Measurements from ENCODE around the gene TMEM164. TPM values are rescaled to one million over a fixed set of nuclear protein-coding genes. Genes with fewer than 3 reads are reported as not detected.

The TMEM164 gene
- total RNA-seq, 1 donor from 2014 or later: 8.4 TPM

GRCh38 chrX:110046971-110047370 lies 44.1 kb downstream of the TMEM164 start:
- H3K4me3 ChIP-seq (ENCODE audit: low read depth, low read length): no peak overlapping the region
- no peak for TF ChIP-seq CTCF (conservative IDR thresholded peaks at IDR 0.05; ENCODE audit: low read depth, low read length)
- no peak for DNase-seq (ENCODE audit: low read depth)

- no peak for TF ChIP-seq CTCF (conservative IDR thresholded peaks at IDR 0.05; ENCODE audit: low read depth, low read length)
- H3K4me3 ChIP-seq (ENCODE audit: low read depth, low read length): no peak overlapping the region
- DNase-seq (ENCODE audit: low read depth): no peak
Measured at GRCh38 chrX:110049096-110049495, 46.2 kb downstream of the TMEM164 start.

- no peak for DNase-seq (ENCODE audit: low read depth)
- no peak overlapping the region for H3K4me3 ChIP-seq (ENCODE audit: low read depth, low read length)
- no peak for TF ChIP-seq CTCF (conservative IDR thresholded peaks at IDR 0.05; ENCODE audit: low read depth, low read length)
Measured at GRCh38 chrX:110050386-110050785, 47.5 kb downstream of the TMEM164 start.

- H3K4me3 ChIP-seq (ENCODE audit: low read depth, low read length): no peak overlapping the region
- TF ChIP-seq CTCF (conservative IDR thresholded peaks at IDR 0.05; ENCODE audit: low read depth, low read length): no peak
- DNase-seq (ENCODE audit: low read depth): no peak
Measured at GRCh38 chrX:110050901-110051300, 48.0 kb downstream of the TMEM164 start.

GRCh38 chrX:110051559-110051958 lies 48.6 kb downstream of the TMEM164 start:
- no peak for DNase-seq (ENCODE audit: low read depth)
- no peak overlapping the region for H3K4me3 ChIP-seq (ENCODE audit: low read depth, low read length)
- TF ChIP-seq CTCF (conservative IDR thresholded peaks at IDR 0.05; ENCODE audit: low read depth, low read length): no peak

- DNase-seq (ENCODE audit: low read depth): no peak
- H3K4me3 ChIP-seq (ENCODE audit: low read depth, low read length): no peak overlapping the region
- no peak for TF ChIP-seq CTCF (conservative IDR thresholded peaks at IDR 0.05; ENCODE audit: low read depth, low read length)
Measured at GRCh38 chrX:110052303-110052702, 49.4 kb downstream of the TMEM164 start.

GRCh38 chrX:110053453-110053852 lies 50.5 kb downstream of the TMEM164 start:
- no peak for TF ChIP-seq CTCF (conservative IDR thresholded peaks at IDR 0.05; ENCODE audit: low read depth, low read length)
- DNase-seq (ENCODE audit: low read depth): no peak
- no peak overlapping the region for H3K4me3 ChIP-seq (ENCODE audit: low read depth, low read length)
